Endodermal cell (in vitro differentiated cells): ENCODE data around the gene C1orf115. TPM values are rescaled to one million over a fixed set of nuclear protein-coding genes. Genes with fewer than 3 reads are reported as not detected.

Experiments used
- DNase-seq: peaks from one replicate; pipeline ENCODE4 v3.0.0-alpha.2; 2017
- H3K27ac ChIP-seq: 2 replicates; pipeline ENCODE4 v1.5.1; 2013; ENCODE audit warnings: mild to moderate bottlenecking, low read depth, low read length, moderate library complexity
- H3K27me3 ChIP-seq: 2 replicates; pipeline ENCODE4 v1.6.1; 2013; ENCODE audit warnings: mild to moderate bottlenecking, low read length, moderate library complexity; ENCODE audit not compliant: insufficient read depth, control insufficient read depth, poor library complexity, severe bottlenecking
- H3K36me3 ChIP-seq: 2 replicates; pipeline ENCODE4 v1.7.0; 2013; ENCODE audit warnings: mild to moderate bottlenecking, low read length, moderate library complexity; ENCODE audit not compliant: control insufficient read depth, insufficient read depth
- H3K4me1 ChIP-seq: one replicate; pipeline ENCODE4 v1.7.0; 2013; ENCODE audit warnings: low read length; ENCODE audit not compliant: control insufficient read depth, insufficient read depth
- H3K4me3 ChIP-seq: 2 replicates; pipeline ENCODE4 v1.5.1; 2013; ENCODE audit warnings: mild to moderate bottlenecking, low read length, moderate library complexity
- H3K9ac ChIP-seq: 2 replicates; pipeline ENCODE4 v1.6.1; 2013; ENCODE audit warnings: mild to moderate bottlenecking, low read length, moderate library complexity; ENCODE audit not compliant: poor library complexity, severe bottlenecking; ENCODE audit errors: extremely low read depth
- H3K9me3 ChIP-seq: 2 replicates; pipeline ENCODE4 v1.6.1; 2013; ENCODE audit warnings: mild to moderate bottlenecking, low read length, moderate library complexity; ENCODE audit not compliant: control insufficient read depth
- H3K27ac Mint-ChIP-seq: 2 replicates; pipeline ENCODE4 v1.8.0; 2020; ENCODE audit warnings: mixed read lengths
- H3K27me3 Mint-ChIP-seq: 2 replicates; pipeline ENCODE4 v1.8.0; 2021; ENCODE audit warnings: mild to moderate bottlenecking, mixed read lengths; ENCODE audit not compliant: insufficient read depth
- H3K36me3 Mint-ChIP-seq: 2 replicates; pipeline ENCODE4 v1.8.0; 2020; ENCODE audit warnings: low read depth, mixed read lengths
- H3K4me1 Mint-ChIP-seq: 2 replicates; pipeline ENCODE4 v1.8.0; 2020; ENCODE audit warnings: mixed read lengths
- H3K4me3 Mint-ChIP-seq: 2 replicates; pipeline ENCODE4 v1.8.0; 2020; ENCODE audit warnings: mild to moderate bottlenecking, moderate library complexity, mixed read lengths
- H3K9me3 Mint-ChIP-seq: 2 replicates; pipeline ENCODE4 v1.8.0; 2020; ENCODE audit warnings: mild to moderate bottlenecking, mixed read lengths
- WGBS, 2 experiments: methylation state at CpG; one replicate each; pipeline versions ENCODE4 v1.1.5 to v1.1.7; 2013; ENCODE audit warnings: missing lambda C conversion rate in 2 of 2, mixed read lengths in 1 of 2; ENCODE audit not compliant: insufficient coverage in 1 of 2, insufficient read length in 1 of 2; 5-methylcytosine and 5-hydroxymethylcytosine counted together
- total RNA-seq, 2 donors: library from RNA; stranded (reverse); fragmentation: NEBNext Ultra II Directional in 1 of 2; extraction: Animal tissue kit (Norgen Biotek cat#: 25700) in 1 of 2; gene quantifications; 2 replicates in 1 of 2; 3 replicates in 1 of 2; pipeline ENCODE4 v1.2.1, GENCODE V29; 2021
- TF ChIP-seq, protein P1 (sequence below): fragments of 200-600 bp; sonication (generic); conservative IDR thresholded peaks from 2 replicates; pipeline ENCODE4 v1.5.0; 2021; ENCODE audit warnings: antibody characterized with exemption, mild to moderate bottlenecking

C1orf115 gene
- total RNA-seq, 2 donors from 2014 or later, result 7.5 to 11.5 TPM

DNA sequence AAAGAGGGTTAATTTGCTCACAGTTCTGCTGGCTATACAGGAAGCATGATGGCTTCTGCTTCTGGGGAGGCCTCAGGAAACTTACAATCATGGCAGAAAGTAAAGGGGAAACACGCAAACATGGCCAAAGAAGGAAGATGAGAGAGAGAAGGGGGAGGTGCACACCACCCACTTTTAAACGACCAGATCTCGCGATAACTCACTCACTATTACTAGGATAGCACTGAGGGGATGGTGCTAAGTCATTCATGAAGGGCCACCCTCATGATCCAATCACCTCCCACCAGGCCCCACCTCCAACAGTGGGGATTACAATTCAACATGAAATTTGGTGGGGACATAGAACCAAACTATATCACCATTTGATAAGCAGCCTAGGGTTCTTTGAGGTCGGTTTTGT, 2.4 kb upstream of the C1orf115 start:
- 95 to 100% methylated on average over 1 to 4 of the region's 5 CpGs for WGBS, 2 experiments
- Mint-ChIP-seq H3K27me3 (peaks cover 32% of the 10 kb centered on the region), H3K27ac (no peak overlapping the region), H3K4me3 (no peak overlapping the region), H3K36me3 (no peaks in the 10 kb centered on the region), H3K9me3 (no peaks in the 10 kb centered on the region), H3K4me1 (peaks cover 7% of the 10 kb centered on the region)
- no peak overlapping the region for H3K9ac ChIP-seq
- H3K27ac ChIP-seq, result no peak overlapping the region
- TF ChIP-seq, protein P1, sequence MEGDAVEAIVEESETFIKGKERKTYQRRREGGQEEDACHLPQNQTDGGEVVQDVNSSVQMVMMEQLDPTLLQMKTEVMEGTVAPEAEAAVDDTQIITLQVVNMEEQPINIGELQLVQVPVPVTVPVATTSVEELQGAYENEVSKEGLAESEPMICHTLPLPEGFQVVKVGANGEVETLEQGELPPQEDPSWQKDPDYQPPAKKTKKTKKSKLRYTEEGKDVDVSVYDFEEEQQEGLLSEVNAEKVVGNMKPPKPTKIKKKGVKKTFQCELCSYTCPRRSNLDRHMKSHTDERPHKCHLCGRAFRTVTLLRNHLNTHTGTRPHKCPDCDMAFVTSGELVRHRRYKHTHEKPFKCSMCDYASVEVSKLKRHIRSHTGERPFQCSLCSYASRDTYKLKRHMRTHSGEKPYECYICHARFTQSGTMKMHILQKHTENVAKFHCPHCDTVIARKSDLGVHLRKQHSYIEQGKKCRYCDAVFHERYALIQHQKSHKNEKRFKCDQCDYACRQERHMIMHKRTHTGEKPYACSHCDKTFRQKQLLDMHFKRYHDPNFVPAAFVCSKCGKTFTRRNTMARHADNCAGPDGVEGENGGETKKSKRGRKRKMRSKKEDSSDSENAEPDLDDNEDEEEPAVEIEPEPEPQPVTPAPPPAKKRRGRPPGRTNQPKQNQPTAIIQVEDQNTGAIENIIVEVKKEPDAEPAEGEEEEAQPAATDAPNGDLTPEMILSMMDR, result no peak
- DNase-seq, result no peak
- peaks cover 31% of the 10 kb centered on the region for H3K27me3 ChIP-seq
- H3K36me3 ChIP-seq, result no peaks in the 10 kb centered on the region
- no peak overlapping the region for H3K4me3 ChIP-seq
- no peaks in the 10 kb centered on the region for H3K4me1 ChIP-seq
- H3K9me3 ChIP-seq, result no peaks in the 10 kb centered on the region

DNA sequence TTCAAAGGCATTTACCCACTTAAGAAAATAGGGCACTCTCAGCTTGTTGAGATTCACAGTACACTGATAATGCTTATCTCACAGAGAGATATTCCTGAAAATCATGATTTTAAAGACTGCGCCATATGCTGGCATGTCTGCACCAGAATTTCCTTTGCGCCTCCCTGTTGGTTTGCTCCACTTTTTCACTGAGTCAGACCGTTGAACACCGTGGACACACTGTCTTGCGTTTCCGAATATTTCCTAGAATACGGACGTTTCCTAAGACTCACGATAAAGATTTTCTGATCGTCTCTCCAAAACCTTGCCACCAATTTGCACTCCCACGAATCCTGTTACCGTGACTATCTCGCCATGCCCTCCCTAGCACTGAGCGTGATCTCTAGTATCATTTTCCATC, 497 bp upstream of the C1orf115 start:
- no peaks in the 10 kb centered on the region for H3K36me3 ChIP-seq
- no peak for DNase-seq
- peaks cover 31% of the 10 kb centered on the region for H3K27me3 ChIP-seq
- no peaks in the 10 kb centered on the region for H3K4me1 ChIP-seq
- no peak overlapping the region for H3K27ac Mint-ChIP-seq
- H3K9me3 ChIP-seq, result no peaks in the 10 kb centered on the region
- no peaks in the 10 kb centered on the region for H3K9me3 Mint-ChIP-seq
- H3K4me3 ChIP-seq, result no peak overlapping the region
- WGBS, 2 experiments, result 65 to 74% methylated on average over 11 to 14 of the region's 14 CpGs
- H3K4me1 Mint-ChIP-seq, result peaks cover 7% of the 10 kb centered on the region
- H3K27ac ChIP-seq, result no peak overlapping the region
- peak overlapping the region; percentile 77 for H3K4me3 Mint-ChIP-seq
- H3K27me3 Mint-ChIP-seq, result peaks cover 39% of the 10 kb centered on the region
- no peak overlapping the region for H3K9ac ChIP-seq
- H3K36me3 Mint-ChIP-seq, result no peaks in the 10 kb centered on the region
- TF ChIP-seq, protein P1, result no peak

DNA sequence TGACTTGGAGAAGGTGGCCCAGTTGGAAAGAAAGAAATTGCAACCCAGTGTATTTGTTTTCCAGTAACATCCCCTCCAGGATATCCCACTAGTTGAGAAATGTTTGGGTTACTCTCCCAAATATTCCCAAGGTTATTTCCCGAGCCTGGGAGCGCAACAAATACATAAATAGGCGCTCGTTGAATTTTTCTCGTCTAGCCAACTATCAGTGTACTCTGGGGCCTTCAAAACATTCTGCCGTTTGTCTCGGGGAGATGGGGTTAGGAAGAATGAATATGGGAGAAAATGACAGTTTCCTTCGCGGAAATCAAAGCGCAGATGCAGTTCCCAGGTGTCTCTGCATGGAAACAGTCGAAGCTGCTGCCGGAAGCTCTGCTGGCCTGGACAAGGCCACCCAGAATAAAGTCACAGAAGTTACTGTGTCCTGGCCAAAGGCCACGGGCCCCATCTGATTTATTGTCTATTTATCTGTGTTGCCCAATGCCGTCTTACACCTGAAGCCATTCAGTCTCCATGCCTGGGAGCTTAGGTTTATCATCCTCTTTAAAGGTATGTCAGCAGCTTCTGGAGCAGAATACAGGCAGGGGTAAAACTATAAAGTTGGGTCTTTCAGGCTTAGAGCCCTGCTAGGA, 1.0 kb downstream of the C1orf115 start:
- no peak overlapping the region for H3K27ac Mint-ChIP-seq
- TF ChIP-seq, protein P1, result no peak
- peaks cover 7% of the 10 kb centered on the region for H3K4me1 Mint-ChIP-seq
- peak overlapping the region; percentile 83 for H3K4me3 ChIP-seq
- peaks cover 39% of the 10 kb centered on the region for H3K27me3 Mint-ChIP-seq
- no peaks in the 10 kb centered on the region for H3K4me1 ChIP-seq
- peaks cover 31% of the 10 kb centered on the region for H3K27me3 ChIP-seq
- H3K9ac ChIP-seq, result peak overlapping the region; percentile 35
- no peaks in the 10 kb centered on the region for H3K36me3 ChIP-seq
- DNase-seq, result no peak
- H3K9me3 Mint-ChIP-seq, result no peaks in the 10 kb centered on the region
- no peaks in the 10 kb centered on the region for H3K36me3 Mint-ChIP-seq
- 77 to 91% methylated on average over 7 to 14 of the region's 14 CpGs for WGBS, 2 experiments
- no peak overlapping the region for H3K27ac ChIP-seq
- no peaks in the 10 kb centered on the region for H3K9me3 ChIP-seq
- peak overlapping the region; percentile 77 for H3K4me3 Mint-ChIP-seq
